ENCODE data around the gene ROGDI. TPM values are rescaled to one million over a fixed set of nuclear protein-coding genes. Genes with fewer than 3 reads are reported as not detected.

Gene ROGDI
- total and polyA plus RNA-seq, 4 donors, result 11.4 to 42.9 (median 19.3) TPM

GRCh38 chr16:4805231-4805630, 2.8 kb upstream of the ROGDI start:
- intact Hi-C loops (cut with DNase I), result no loop called here
- ATAC-seq (ENCODE audit: low FRiP score), result no peak
- 76 to 78% methylated on average over 11 of the region's 11 CpGs for WGBS, 2 donors

GRCh38 chr16:4803898-4804762, 1.7 kb upstream of the ROGDI start:
- 83 to 84% methylated on average over 26 of the region's 26 CpGs for WGBS, 2 donors
- no peaks in the 10 kb centered on the region for H3K27me3 ChIP-seq (ENCODE audit: control insufficient read depth in 1 of 2, insufficient read depth in 2 of 2, low read length in 1 of 2)
- intact Hi-C loops (cut with DNase I), result loop anchor here in 1 of 2 donors (2.0 kb wide), 1 partner anchor 35 kb away; no protein-coding TSS in a partner anchor
- no peak overlapping the region for H3K4me3 ChIP-seq (ENCODE audit: low read length in 2 of 2)
- no peak overlapping the region for H3K27ac ChIP-seq (ENCODE audit: low read depth in 1 of 2, low read length in 2 of 2)
- peaks cover 0 to 2% of the 10 kb centered on the region in 2 donors for H3K36me3 ChIP-seq (ENCODE audit: control insufficient read depth in 1 of 2, insufficient read depth in 2 of 2, low read length in 1 of 2)
- no peak for ATAC-seq (ENCODE audit: low FRiP score)
- DNase-seq, result no peak
- H3K4me1 ChIP-seq (ENCODE audit: control insufficient read depth in 1 of 2, insufficient read depth in 2 of 2, low read length in 2 of 2), result no peaks in the 10 kb centered on the region
- H3K9me3 ChIP-seq (ENCODE audit: control insufficient read depth, low read length), result no peaks in the 10 kb centered on the region

More at GRCh38 chr16:4805231-4805630, 2.8 kb upstream of the ROGDI start:
- no peaks in the 10 kb centered on the region for H3K27me3 ChIP-seq (ENCODE audit: control insufficient read depth in 1 of 2, insufficient read depth in 2 of 2, low read length in 1 of 2)
- no peak for DNase-seq
- H3K36me3 ChIP-seq (ENCODE audit: control insufficient read depth in 1 of 2, insufficient read depth in 2 of 2, low read length in 1 of 2), result peaks cover 0 to 2% of the 10 kb centered on the region in 2 donors
- no peaks in the 10 kb centered on the region for H3K9me3 ChIP-seq (ENCODE audit: control insufficient read depth, low read length)
- no peak overlapping the region for H3K27ac ChIP-seq (ENCODE audit: low read depth in 1 of 2, low read length in 2 of 2)
- H3K4me3 ChIP-seq (ENCODE audit: low read length in 2 of 2), result no peak overlapping the region
- no peaks in the 10 kb centered on the region for H3K4me1 ChIP-seq (ENCODE audit: control insufficient read depth in 1 of 2, insufficient read depth in 2 of 2, low read length in 2 of 2)

- H3K27ac ChIP-seq (ENCODE audit: low read depth in 1 of 2, low read length in 2 of 2), result no peak overlapping the region
- no peaks in the 10 kb centered on the region for H3K9me3 ChIP-seq (ENCODE audit: control insufficient read depth, low read length)
- ATAC-seq (ENCODE audit: low FRiP score), result no peak
- no peaks in the 10 kb centered on the region for H3K4me1 ChIP-seq (ENCODE audit: control insufficient read depth in 1 of 2, insufficient read depth in 2 of 2, low read length in 2 of 2)
- DNase-seq, result no peak
- H3K36me3 ChIP-seq (ENCODE audit: control insufficient read depth in 1 of 2, insufficient read depth in 2 of 2, low read length in 1 of 2), result peaks cover 0 to 2% of the 10 kb centered on the region in 2 donors
- no peak overlapping the region for H3K4me3 ChIP-seq (ENCODE audit: low read length in 2 of 2)
- intact Hi-C loops (cut with DNase I), result loop anchor here in 1 of 2 donors (2.0 kb wide), 1 partner anchor 35 kb away; no protein-coding TSS in a partner anchor
- WGBS, 2 donors, result 42 to 48% methylated on average over 8 of the region's 8 CpGs
- no peaks in the 10 kb centered on the region for H3K27me3 ChIP-seq (ENCODE audit: control insufficient read depth in 1 of 2, insufficient read depth in 2 of 2, low read length in 1 of 2)
These were observed 990 bp upstream of the ROGDI start for GRCh38 chr16:4803401-4803844.

GRCh38 chr16:4802659-4803287, 340 bp upstream of the ROGDI start:
- intact Hi-C loops (cut with DNase I), result loop anchor here in 1 of 2 donors (1.0 to 2.0 kb wide), 2 partner anchors 34 to 68 kb away; partner anchors contain the start of genes ANKS3 and DNAAF8

GRCh38 chr16:4801051-4801961, 1.1 kb downstream of the ROGDI start:
- Histone ChIP-seq H3K4me3 (ENCODE audit: low read length in 2 of 2) (no peak overlapping the region), H3K27me3 (ENCODE audit: control insufficient read depth in 1 of 2, insufficient read depth in 2 of 2, low read length in 1 of 2) (no peaks in the 10 kb centered on the region), H3K9me3 (ENCODE audit: control insufficient read depth, low read length) (no peaks in the 10 kb centered on the region), H3K27ac (ENCODE audit: low read depth in 1 of 2, low read length in 2 of 2) (no peak overlapping the region), H3K4me1 (ENCODE audit: control insufficient read depth in 1 of 2, insufficient read depth in 2 of 2, low read length in 2 of 2) (no peaks in the 10 kb centered on the region), H3K36me3 (ENCODE audit: control insufficient read depth in 1 of 2, insufficient read depth in 2 of 2, low read length in 1 of 2) (peaks cover 0 to 2% of the 10 kb centered on the region in 2 donors)
- WGBS, 2 donors, result 53 to 54% methylated on average over 29 of the region's 29 CpGs
- no peak for ATAC-seq (ENCODE audit: low FRiP score)
- no peak for DNase-seq
- intact Hi-C loops (cut with DNase I), result no loop called here

More at GRCh38 chr16:4802659-4803287, 340 bp upstream of the ROGDI start:
- ATAC-seq (ENCODE audit: low FRiP score) (peak; percentile 96), DNase-seq (peak; percentile 95 to 97)
- Histone ChIP-seq H3K9me3 (ENCODE audit: control insufficient read depth, low read length) (no peaks in the 10 kb centered on the region), H3K4me3 (ENCODE audit: low read length in 2 of 2) (peak overlapping the region; percentile 63 to 71), H3K36me3 (ENCODE audit: control insufficient read depth in 1 of 2, insufficient read depth in 2 of 2, low read length in 1 of 2) (peaks cover 0 to 2% of the 10 kb centered on the region in 2 donors), H3K27ac (ENCODE audit: low read depth in 1 of 2, low read length in 2 of 2) (peak overlapping the region in 1 of 2 donors; percentile 18), H3K27me3 (ENCODE audit: control insufficient read depth in 1 of 2, insufficient read depth in 2 of 2, low read length in 1 of 2) (no peaks in the 10 kb centered on the region), H3K4me1 (ENCODE audit: control insufficient read depth in 1 of 2, insufficient read depth in 2 of 2, low read length in 2 of 2) (no peaks in the 10 kb centered on the region)
- WGBS, 2 donors, result 0 to 1% methylated on average over 52 to 59 of the region's 59 CpGs

GRCh38 chr16:4800290-4801041, 2.0 kb downstream of the ROGDI start:
- intact Hi-C loops (cut with DNase I), result no loop called here
- Histone ChIP-seq H3K36me3 (ENCODE audit: control insufficient read depth in 1 of 2, insufficient read depth in 2 of 2, low read length in 1 of 2) (peaks cover 0 to 2% of the 10 kb centered on the region in 2 donors), H3K4me3 (ENCODE audit: low read length in 2 of 2) (no peak overlapping the region), H3K4me1 (ENCODE audit: control insufficient read depth in 1 of 2, insufficient read depth in 2 of 2, low read length in 2 of 2) (no peaks in the 10 kb centered on the region), H3K27me3 (ENCODE audit: control insufficient read depth in 1 of 2, insufficient read depth in 2 of 2, low read length in 1 of 2) (no peaks in the 10 kb centered on the region), H3K9me3 (ENCODE audit: control insufficient read depth, low read length) (no peaks in the 10 kb centered on the region), H3K27ac (ENCODE audit: low read depth in 1 of 2, low read length in 2 of 2) (no peak overlapping the region)
- DNase-seq (no peak), ATAC-seq (ENCODE audit: low FRiP score) (no peak)
- 83 to 84% methylated on average over 17 of the region's 17 CpGs for WGBS, 2 donors

GRCh38 chr16:4799171-4799855, 3.1 kb downstream of the ROGDI start:
- H3K36me3 ChIP-seq (ENCODE audit: control insufficient read depth in 1 of 2, insufficient read depth in 2 of 2, low read length in 1 of 2), result no peaks in the 10 kb centered on the region
- 93 to 95% methylated on average over 19 of the region's 19 CpGs for WGBS, 2 donors
- intact Hi-C loops (cut with DNase I), result no loop called here

More at GRCh38 chr16:4799171-4799855, 3.1 kb downstream of the ROGDI start:
- no peak overlapping the region for H3K4me3 ChIP-seq (ENCODE audit: low read length in 2 of 2)
- DNase-seq (no peak), ATAC-seq (ENCODE audit: low FRiP score) (no peak)
- H3K27ac ChIP-seq (ENCODE audit: low read depth in 1 of 2, low read length in 2 of 2), result no peak overlapping the region
- H3K4me1 ChIP-seq (ENCODE audit: control insufficient read depth in 1 of 2, insufficient read depth in 2 of 2, low read length in 2 of 2), result no peaks in the 10 kb centered on the region
- H3K9me3 ChIP-seq (ENCODE audit: control insufficient read depth, low read length), result no peaks in the 10 kb centered on the region
- H3K27me3 ChIP-seq (ENCODE audit: control insufficient read depth in 1 of 2, insufficient read depth in 2 of 2, low read length in 1 of 2), result no peaks in the 10 kb centered on the region

Data from aorta (tissue), 5 donors.